HepG2 (cell line): ENCODE data around the gene MRPL50. TPM values are rescaled to one million over a fixed set of nuclear protein-coding genes. Genes with fewer than 3 reads are reported as not detected.

Experiments
- ARNTL ChIP-seq: sonication (generic); formaldehyde crosslinking; IDR thresholded peaks from 2 replicates; pipeline ENCODE4 v1.4.0; 2020; ENCODE audit warnings: mild to moderate bottlenecking, missing genetic modification reagents
- ATM ChIP-seq: fragments of 450-650 bp; IDR thresholded peaks from 2 replicates; pipeline ENCODE4 v1.7.1; 2017; ENCODE audit warnings: mild to moderate bottlenecking, borderline replicate concordance
- BHLHE40 ChIP-seq: IDR thresholded peaks from 2 replicates; pipeline ENCODE4 v1.6.1; 2011; ENCODE audit warnings: low read length, improper control_type of control experiment
- ETV5 ChIP-seq: IDR thresholded peaks from 2 replicates; pipeline ENCODE4 v1.6.1; 2018; ENCODE audit warnings: missing biosample characterization, missing genetic modification reagents, inconsistent platforms, borderline replicate concordance
- FOXA3 ChIP-seq: IDR thresholded peaks from 2 replicates; pipeline ENCODE4 v1.6.1; 2016; ENCODE audit warnings: missing genetic modification reagents, missing compliant biosample characterization
- HIVEP1 ChIP-seq: sonication (generic); formaldehyde crosslinking; IDR thresholded peaks from 2 replicates; pipeline ENCODE4 v1.4.0; 2020; ENCODE audit warnings: mild to moderate bottlenecking, missing genetic modification reagents
- KLF6 ChIP-seq: IDR thresholded peaks from 2 replicates; pipeline ENCODE4 v1.8.0; 2016; ENCODE audit warnings: missing biosample characterization, missing genetic modification reagents
- LCORL ChIP-seq, 2 experiments: fragments of 450-650 bp in 1 of 2; sonication (generic) in 1 of 2; formaldehyde crosslinking in 1 of 2; IDR thresholded peaks; 2 replicates each; pipeline versions ENCODE4 v1.5.0 to v1.6.1; 2017 to 2020; ENCODE audit warnings: antibody characterized with exemption in 1 of 2, missing genetic modification reagents in 1 of 2
- MED8 ChIP-seq: sonication (generic); formaldehyde crosslinking; IDR thresholded peaks from 2 replicates; pipeline ENCODE4 v1.8.1; 2023; ENCODE audit warnings: mild to moderate bottlenecking, missing genetic modification reagents; ENCODE audit not compliant: insufficient replicate concordance
- ONECUT2 ChIP-seq: sonication (generic); formaldehyde crosslinking; IDR thresholded peaks from 2 replicates; pipeline ENCODE4 v1.4.0; 2020; ENCODE audit warnings: missing genetic modification reagents
- PRMT3 ChIP-seq: sonication (generic); formaldehyde crosslinking; IDR thresholded peaks from 2 replicates; pipeline ENCODE4 v1.8.1; 2022; ENCODE audit warnings: low read depth, mild to moderate bottlenecking, moderate library complexity, missing genetic modification reagents, borderline replicate concordance
- SP2 ChIP-seq: sonication (generic); formaldehyde crosslinking; IDR thresholded peaks from 2 replicates; pipeline ENCODE4 v1.5.1; 2020; ENCODE audit warnings: mild to moderate bottlenecking, missing genetic modification reagents
- SUZ12 ChIP-seq: fragments of 150-350 bp; IDR thresholded peaks from 2 replicates; pipeline ENCODE4 v1.6.1; 2014; ENCODE audit warnings: low read depth, low read length
- ZKSCAN8 ChIP-seq: IDR thresholded peaks from 2 replicates; pipeline ENCODE4 v1.6.1; 2016; ENCODE audit warnings: borderline replicate concordance, missing genetic modification reagents, missing compliant biosample characterization
- ZMYM4 ChIP-seq: sonication (generic); formaldehyde crosslinking; IDR thresholded peaks from 2 replicates; pipeline ENCODE4 v1.8.1; 2023; ENCODE audit warnings: mild to moderate bottlenecking, missing genetic modification reagents
- ZNF24 ChIP-seq: fragments of 450-650 bp; IDR thresholded peaks from 2 replicates; pipeline ENCODE4 v1.6.1; 2017; ENCODE audit warnings: antibody characterized with exemption, mild to moderate bottlenecking
- ZNF430 ChIP-seq: sonication (generic); formaldehyde crosslinking; IDR thresholded peaks from 2 replicates; pipeline ENCODE4 v1.9.0; 2021; ENCODE audit warnings: mild to moderate bottlenecking, missing genetic modification reagents
- ZNF878 ChIP-seq: sonication (generic); formaldehyde crosslinking; IDR thresholded peaks from 2 replicates; pipeline ENCODE4 v1.8.1; 2023; ENCODE audit warnings: mild to moderate bottlenecking, missing genetic modification reagents, moderate library complexity
- ZSCAN30 ChIP-seq: sonication (generic); formaldehyde crosslinking; IDR thresholded peaks from 2 replicates; pipeline ENCODE4 v1.5.0; 2020; ENCODE audit warnings: mild to moderate bottlenecking, missing genetic modification reagents
- polyA plus RNA-seq, 8 experiments: library from polyadenylated mRNA; depleted of rRNA in 3 of 8; stranded (reverse) in 7 of 8; unstranded in 1 of 8; fragments of >200 nt; fragmentation: Illumina TruSeq in 4 of 8; extraction: Trizol in 4 of 8; gene quantifications; 2 replicates each; pipeline versions ENCODE4 v1.2.1 to v1.2.3, GENCODE V29; 2011 to 2016; ENCODE audit warnings: low read depth in 4 of 8, missing spikeins in 1 of 8, mixed read lengths in 1 of 8; ENCODE audit not compliant: insufficient read depth in 1 of 8
- total RNA-seq, 5 experiments: library from RNA; depleted of rRNA; stranded (reverse); fragments of >200 nt; fragmentation: Illumina TruSeq; extraction: Trizol; gene quantifications; 2 replicates each; pipeline ENCODE4 v1.2.3, GENCODE V29; 2016; ENCODE audit warnings: low read depth in 1 of 5
- TF ChIP-seq, protein P1 (sequence below): IDR thresholded peaks from 2 replicates; pipeline ENCODE4 v1.6.1; 2016; ENCODE audit warnings: low read depth, missing genetic modification reagents, missing compliant biosample characterization
- TF ChIP-seq, protein P2 (sequence below): sonication (generic); formaldehyde crosslinking; IDR thresholded peaks from 2 replicates; pipeline ENCODE4 v1.5.0; 2020; ENCODE audit warnings: mild to moderate bottlenecking, missing genetic modification reagents, moderate library complexity
- TF ChIP-seq, protein P3 (sequence below): sonication (generic); formaldehyde crosslinking; IDR thresholded peaks from 2 replicates; pipeline ENCODE4 v1.5.1; 2020; ENCODE audit warnings: missing genetic modification reagents, mild to moderate bottlenecking, borderline replicate concordance

MRPL50 gene
- total and polyA plus RNA-seq, 2 of the 13 experiments (the other 11 are each of a cell fraction or from before 2014, with no cell fraction given): 37.1 to 70.0 TPM

DNA sequence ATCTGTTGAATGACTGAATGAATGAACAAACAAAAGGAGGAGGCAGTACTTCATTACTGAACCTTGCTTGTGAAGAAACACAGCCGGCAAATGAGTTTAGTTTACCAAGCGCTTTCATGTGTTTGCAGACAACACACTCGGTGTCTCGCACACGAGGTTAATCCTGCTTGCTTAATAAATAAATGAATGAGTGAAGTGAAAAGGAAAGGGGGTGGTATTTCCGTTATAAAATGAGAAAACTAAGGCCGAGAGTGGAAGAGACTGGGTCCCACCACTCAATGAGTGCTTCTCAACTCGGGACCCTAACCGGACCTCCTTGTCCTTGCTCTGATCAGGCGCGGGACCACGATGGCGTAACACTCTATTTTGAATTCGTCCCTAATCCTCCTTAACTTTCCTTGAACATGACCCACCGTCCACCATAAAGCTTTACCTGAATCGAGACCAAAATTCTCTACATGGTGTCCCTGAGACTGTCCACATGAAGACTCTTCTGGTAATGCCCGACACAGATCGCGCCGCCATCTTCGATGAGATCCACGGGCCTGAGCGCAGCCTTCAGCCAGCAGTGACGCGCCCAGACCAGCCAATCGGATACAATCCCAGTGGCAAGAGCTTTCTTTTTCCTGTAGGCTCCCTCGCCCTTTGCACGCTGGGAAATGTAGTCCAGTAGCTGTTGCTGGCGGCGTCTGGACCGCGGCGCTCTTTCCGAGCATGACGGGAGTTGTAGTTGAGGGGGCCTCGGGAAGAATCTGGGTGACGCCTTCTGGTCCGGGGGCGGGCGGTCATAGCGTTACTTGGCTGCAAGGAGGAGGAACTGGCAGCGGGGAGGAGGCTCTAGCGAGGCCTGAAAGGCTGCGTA lies at the start of gene MRPL50, which contains the start of gene ZNF189 (continued):
- TF ChIP-seq, protein P1, sequence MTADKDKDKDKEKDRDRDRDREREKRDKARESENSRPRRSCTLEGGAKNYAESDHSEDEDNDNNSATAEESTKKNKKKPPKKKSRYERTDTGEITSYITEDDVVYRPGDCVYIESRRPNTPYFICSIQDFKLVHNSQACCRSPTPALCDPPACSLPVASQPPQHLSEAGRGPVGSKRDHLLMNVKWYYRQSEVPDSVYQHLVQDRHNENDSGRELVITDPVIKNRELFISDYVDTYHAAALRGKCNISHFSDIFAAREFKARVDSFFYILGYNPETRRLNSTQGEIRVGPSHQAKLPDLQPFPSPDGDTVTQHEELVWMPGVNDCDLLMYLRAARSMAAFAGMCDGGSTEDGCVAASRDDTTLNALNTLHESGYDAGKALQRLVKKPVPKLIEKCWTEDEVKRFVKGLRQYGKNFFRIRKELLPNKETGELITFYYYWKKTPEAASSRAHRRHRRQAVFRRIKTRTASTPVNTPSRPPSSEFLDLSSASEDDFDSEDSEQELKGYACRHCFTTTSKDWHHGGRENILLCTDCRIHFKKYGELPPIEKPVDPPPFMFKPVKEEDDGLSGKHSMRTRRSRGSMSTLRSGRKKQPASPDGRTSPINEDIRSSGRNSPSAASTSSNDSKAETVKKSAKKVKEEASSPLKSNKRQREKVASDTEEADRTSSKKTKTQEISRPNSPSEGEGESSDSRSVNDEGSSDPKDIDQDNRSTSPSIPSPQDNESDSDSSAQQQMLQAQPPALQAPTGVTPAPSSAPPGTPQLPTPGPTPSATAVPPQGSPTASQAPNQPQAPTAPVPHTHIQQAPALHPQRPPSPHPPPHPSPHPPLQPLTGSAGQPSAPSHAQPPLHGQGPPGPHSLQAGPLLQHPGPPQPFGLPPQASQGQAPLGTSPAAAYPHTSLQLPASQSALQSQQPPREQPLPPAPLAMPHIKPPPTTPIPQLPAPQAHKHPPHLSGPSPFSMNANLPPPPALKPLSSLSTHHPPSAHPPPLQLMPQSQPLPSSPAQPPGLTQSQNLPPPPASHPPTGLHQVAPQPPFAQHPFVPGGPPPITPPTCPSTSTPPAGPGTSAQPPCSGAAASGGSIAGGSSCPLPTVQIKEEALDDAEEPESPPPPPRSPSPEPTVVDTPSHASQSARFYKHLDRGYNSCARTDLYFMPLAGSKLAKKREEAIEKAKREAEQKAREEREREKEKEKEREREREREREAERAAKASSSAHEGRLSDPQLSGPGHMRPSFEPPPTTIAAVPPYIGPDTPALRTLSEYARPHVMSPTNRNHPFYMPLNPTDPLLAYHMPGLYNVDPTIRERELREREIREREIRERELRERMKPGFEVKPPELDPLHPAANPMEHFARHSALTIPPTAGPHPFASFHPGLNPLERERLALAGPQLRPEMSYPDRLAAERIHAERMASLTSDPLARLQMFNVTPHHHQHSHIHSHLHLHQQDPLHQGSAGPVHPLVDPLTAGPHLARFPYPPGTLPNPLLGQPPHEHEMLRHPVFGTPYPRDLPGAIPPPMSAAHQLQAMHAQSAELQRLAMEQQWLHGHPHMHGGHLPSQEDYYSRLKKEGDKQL (CRISPR knock-in tag): peak; percentile 72
- TF ChIP-seq PRMT3 (CRISPR knock-in tag): peak; percentile 88; the same call in 1 of the 2 replicates
- TF ChIP-seq SP2: 0 out of 2 replicates have a peak, but pooled peaks have one; percentile 50
- TF ChIP-seq ATM: no peak
- TF ChIP-seq, protein P2, sequence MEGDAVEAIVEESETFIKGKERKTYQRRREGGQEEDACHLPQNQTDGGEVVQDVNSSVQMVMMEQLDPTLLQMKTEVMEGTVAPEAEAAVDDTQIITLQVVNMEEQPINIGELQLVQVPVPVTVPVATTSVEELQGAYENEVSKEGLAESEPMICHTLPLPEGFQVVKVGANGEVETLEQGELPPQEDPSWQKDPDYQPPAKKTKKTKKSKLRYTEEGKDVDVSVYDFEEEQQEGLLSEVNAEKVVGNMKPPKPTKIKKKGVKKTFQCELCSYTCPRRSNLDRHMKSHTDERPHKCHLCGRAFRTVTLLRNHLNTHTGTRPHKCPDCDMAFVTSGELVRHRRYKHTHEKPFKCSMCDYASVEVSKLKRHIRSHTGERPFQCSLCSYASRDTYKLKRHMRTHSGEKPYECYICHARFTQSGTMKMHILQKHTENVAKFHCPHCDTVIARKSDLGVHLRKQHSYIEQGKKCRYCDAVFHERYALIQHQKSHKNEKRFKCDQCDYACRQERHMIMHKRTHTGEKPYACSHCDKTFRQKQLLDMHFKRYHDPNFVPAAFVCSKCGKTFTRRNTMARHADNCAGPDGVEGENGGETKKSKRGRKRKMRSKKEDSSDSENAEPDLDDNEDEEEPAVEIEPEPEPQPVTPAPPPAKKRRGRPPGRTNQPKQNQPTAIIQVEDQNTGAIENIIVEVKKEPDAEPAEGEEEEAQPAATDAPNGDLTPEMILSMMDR (CRISPR knock-in tag): 0 out of 2 replicates have a peak, but pooled peaks have one; percentile 32
- peak; percentile 37; the same call in 1 of the 2 replicates for TF ChIP-seq ETV5 (CRISPR knock-in tag)
- peak; percentile 90 for TF ChIP-seq ZMYM4 (CRISPR knock-in tag)
- peak; percentile 53; the same call in 1 of the 2 replicates for TF ChIP-seq ZNF430
- TF ChIP-seq SUZ12: peak; percentile 97
- TF ChIP-seq BHLHE40: peak; percentile 30
- peak; percentile 33; the same call in 1 of the 2 replicates for TF ChIP-seq ZSCAN30 (CRISPR knock-in tag)
- no peak for TF ChIP-seq ZKSCAN8
- TF ChIP-seq HIVEP1: no peak
- TF ChIP-seq, protein P3, sequence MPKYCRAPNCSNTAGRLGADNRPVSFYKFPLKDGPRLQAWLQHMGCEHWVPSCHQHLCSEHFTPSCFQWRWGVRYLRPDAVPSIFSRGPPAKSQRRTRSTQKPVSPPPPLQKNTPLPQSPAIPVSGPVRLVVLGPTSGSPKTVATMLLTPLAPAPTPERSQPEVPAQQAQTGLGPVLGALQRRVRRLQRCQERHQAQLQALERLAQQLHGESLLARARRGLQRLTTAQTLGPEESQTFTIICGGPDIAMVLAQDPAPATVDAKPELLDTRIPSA (CRISPR knock-in tag): no peak
- TF ChIP-seq ZNF878 (CRISPR knock-in tag): peak; percentile 56; the same call in 1 of the 2 replicates
- peak; percentile 20 for TF ChIP-seq MED8 (CRISPR knock-in tag)
- TF ChIP-seq FOXA3 (CRISPR knock-in tag): peak; percentile 67; the same call in 1 of the 2 replicates
- TF ChIP-seq ONECUT2 (CRISPR knock-in tag): no peak
- TF ChIP-seq KLF6: peak; percentile 27; the same call in 1 of the 2 replicates
- TF ChIP-seq ZNF24: peak; percentile 81
- no peak for TF ChIP-seq ARNTL
- no peak for TF ChIP-seq LCORL (IDR thresholded peaks at IDR 0.05)
- TF ChIP-seq LCORL (CRISPR knock-in tag; IDR thresholded peaks at IDR 0.05): peak; percentile 70
